Muscle of arm (tissue), 12 donors: ENCODE data around the gene MTA2. TPM values are rescaled to one million over a fixed set of nuclear protein-coding genes. Genes with fewer than 3 reads are reported as not detected.

Source experiments
- DNase-seq: peaks from one replicate; pipeline ENCODE4 v3.0.0-alpha.2; 2013
- polyA plus RNA-seq, 12 donors: library from polyadenylated mRNA; unstranded; fragments of 120-200 nt; gene quantifications; one replicate each; pipeline ENCODE4 v1.2.1, GENCODE V29; 2013; ENCODE audit not compliant: insufficient read length in 12 of 12

Gene MTA2
- polyA plus RNA-seq, 12 donors, result 29.1 to 168 (median 45.1) TPM

GRCh38 chr11:62547691-62548281, 53.9 kb downstream of the MTA2 start:
- DNase-seq, result peak; percentile 29

GRCh38 chr11:62546929-62547625, 54.6 kb downstream of the MTA2 start:
- peak; percentile 68 for DNase-seq

GRCh38 chr11:62546244-62546928, 55.3 kb downstream of the MTA2 start, which contains the start of gene AHNAK:
Gene AHNAK (minus strand): TSS chr11:62546806. CDS start chr11:62536098, 10,708 bp downstream.
- peak; percentile 70 for DNase-seq

GRCh38 chr11:62545437-62546243, 56.0 kb downstream of the MTA2 start:
- peak; percentile 96 for DNase-seq

GRCh38 chr11:62544581-62545436, 56.9 kb downstream of the MTA2 start:
- peak; percentile 39 for DNase-seq

GRCh38 chr11:62543680-62544444, 57.8 kb downstream of the MTA2 start:
- no peak for DNase-seq

Other genes with a start within 250 kb of the MTA2 start
- not detected for gene SCGB1A1, start 182.8 kb downstream of the MTA2 start, polyA plus RNA-seq
- 100 to 1,000 TPM; 101 to 395 (median 301) TPM for gene AHNAK, start 55.1 kb downstream of the MTA2 start, polyA plus RNA-seq
- 1,000 to 10,000 TPM in 11 of 12 donors, 100 to 1,000 TPM in 1; 357 to 3,515 (median 3,174) TPM for gene EEF1G, start 28.0 kb downstream of the MTA2 start, polyA plus RNA-seq
- gene TUT1, start 10.3 kb downstream of the MTA2 start, polyA plus RNA-seq, result 10 to 100 TPM in 10 of 12 donors, 1 to 10 TPM in 1, not detected in 1; 7.8 to 17.4 (median 14.4) TPM
- 10 to 100 TPM in 11 of 12 donors, not detected in 1; 12.1 to 35.5 (median 16.2) TPM for gene EML3, start 10.9 kb upstream of the MTA2 start, polyA plus RNA-seq
- gene ROM1, start 11.4 kb upstream of the MTA2 start, polyA plus RNA-seq, result 1 to 10 TPM in 9 of 12 donors, under 1 TPM in 1, not detected in 2; 0.87 to 3.2 (median 1.6) TPM
- gene B3GAT3, start 20.1 kb upstream of the MTA2 start, polyA plus RNA-seq, result 10 to 100 TPM in 11 of 12 donors, not detected in 1; 13.2 to 40.2 (median 15.7) TPM
- 100 to 1,000 TPM; 131 to 283 (median 176) TPM for gene GANAB, start 44.7 kb upstream of the MTA2 start, polyA plus RNA-seq
- gene INTS5, start 51.4 kb upstream of the MTA2 start, polyA plus RNA-seq, result 10 to 100 TPM in 7 of 12 donors, 1 to 10 TPM in 4, not detected in 1; 8.0 to 13.0 (median 10.7) TPM
- 10 to 100 TPM in 11 of 12 donors, not detected in 1; 27.4 to 66.5 (median 34.9) TPM for gene C11orf98, start 63.3 kb upstream of the MTA2 start, polyA plus RNA-seq
- 1 to 10 TPM in 10 of 12 donors, not detected in 2; 2.3 to 3.6 (median 2.8) TPM for gene CSKMT, start 63.4 kb upstream of the MTA2 start, polyA plus RNA-seq
- gene UQCC3, start 69.8 kb upstream of the MTA2 start, polyA plus RNA-seq, result 1 to 10 TPM in 10 of 12 donors, not detected in 2; 4.2 to 6.5 (median 4.7) TPM
- gene LBHD1, start 70.4 kb upstream of the MTA2 start, polyA plus RNA-seq, result 1 to 10 TPM in 11 of 12 donors, not detected in 1; 3.3 to 9.5 (median 6.4) TPM
- 100 to 1,000 TPM in 11 of 12 donors, not detected in 1; 110 to 172 (median 124) TPM for gene UBXN1, start 77.2 kb upstream of the MTA2 start, polyA plus RNA-seq
- gene LRRN4CL, start 87.7 kb upstream of the MTA2 start, polyA plus RNA-seq, result 10 to 100 TPM in 11 of 12 donors, not detected in 1; 13.6 to 31.1 (median 17.5) TPM
- 10 to 100 TPM in 11 of 12 donors, not detected in 1; 16.3 to 71.7 (median 23.7) TPM for gene BSCL2, start 105.6 kb upstream of the MTA2 start, polyA plus RNA-seq
- gene GNG3, start 105.8 kb upstream of the MTA2 start, polyA plus RNA-seq, result 1 to 10 TPM in 1 of 12 donors, under 1 TPM in 8, not detected in 3; 0.34 to 1.2 (median 0.70) TPM
- 10 to 100 TPM in 11 of 12 donors, not detected in 1; 40.6 to 57.1 (median 49.4) TPM for gene HNRNPUL2, start 125.6 kb upstream of the MTA2 start, polyA plus RNA-seq
- 10 to 100 TPM in 11 of 12 donors, not detected in 1; 26.5 to 59.9 (median 30.2) TPM for gene TTC9C, start 126.6 kb upstream of the MTA2 start, polyA plus RNA-seq
- 1 to 10 TPM in 10 of 12 donors, not detected in 2; 3.1 to 5.1 (median 4.2) TPM for gene ZBTB3, start 152.3 kb upstream of the MTA2 start, polyA plus RNA-seq
- 100 to 1,000 TPM in 2 of 12 donors, 10 to 100 TPM in 9, not detected in 1; 60.7 to 102 (median 88.3) TPM for gene POLR2G, start 159.7 kb upstream of the MTA2 start, polyA plus RNA-seq
- gene TAF6L, start 169.5 kb upstream of the MTA2 start, polyA plus RNA-seq, result 10 to 100 TPM in 11 of 12 donors, not detected in 1; 11.8 to 67.7 (median 14.6) TPM
- 10 to 100 TPM in 11 of 12 donors, not detected in 1; 25.7 to 41.4 (median 28.8) TPM for gene TMEM179B, start 185.5 kb upstream of the MTA2 start, polyA plus RNA-seq
- 10 to 100 TPM in 10 of 12 donors, not detected in 2; 11.9 to 16.9 (median 15.1) TPM for gene TMEM223, start 190.1 kb upstream of the MTA2 start, polyA plus RNA-seq
- gene NXF1, start 203.6 kb upstream of the MTA2 start, polyA plus RNA-seq, result 100 to 1,000 TPM in 1 of 12 donors, 10 to 100 TPM in 10, not detected in 1; 55.0 to 132 (median 69.9) TPM
- gene STX5, start 230.2 kb upstream of the MTA2 start, polyA plus RNA-seq, result 10 to 100 TPM in 11 of 12 donors, not detected in 1; 29.8 to 50.9 (median 34.3) TPM
- under 1 TPM in 2 of 12 donors, not detected in 10; 0.42 to 0.80 TPM for gene TEX54, start 231.0 kb upstream of the MTA2 start, polyA plus RNA-seq
- gene WDR74, start 237.7 kb upstream of the MTA2 start, polyA plus RNA-seq, result 10 to 100 TPM in 11 of 12 donors, not detected in 1; 19.1 to 36.6 (median 30.7) TPM